ENCODE data around the gene COBL. TPM values are rescaled to one million over a fixed set of nuclear protein-coding genes. Genes with fewer than 3 reads are reported as not detected.

The COBL gene
- total RNA-seq, 1 experiment from 2014 or later: 0.39 TPM

- Histone ChIP-seq H3K9me3 (ENCODE audit: control insufficient read depth, insufficient read depth, low read depth, low read length) (no peaks in the 10 kb centered on the region), H3K27ac (ENCODE audit: low read length) (no peak overlapping the region), H3K36me3 (ENCODE audit: control insufficient read depth, insufficient read depth, low read length) (no peaks in the 10 kb centered on the region), H3K4me1 (ENCODE audit: control insufficient read depth, insufficient read depth, low read length) (no peaks in the 10 kb centered on the region), H3K27me3 (ENCODE audit: control insufficient read depth, insufficient read depth, low read length) (no peaks in the 10 kb centered on the region), H3K4me3 (ENCODE audit: low read depth in 2 of 2, low read length in 2 of 2) (no peak overlapping the region)
- in situ Hi-C loops (cut with HindIII; ENCODE audit: low pct_unique_long_range_greater_than_20kb, low sequenced_read_pairs) (no loop called here), intact Hi-C loops (cut with micrococcal nuclease; ENCODE audit: unreplicated experiment) (no loop called here)
- ATAC-seq: no peak
- ChIA-PET CTCF (no interaction called here), POLR2A (no interaction called here)
- BruUV-seq (replicated peaks): no TSS peak
- TF ChIP-seq TCF7L2 (IDR thresholded peaks at IDR 0.05; ENCODE audit: low read depth, low read length): no peak
- TF ChIP-seq SIN3A (IDR thresholded peaks at IDR 0.05; ENCODE audit: borderline replicate concordance, insufficient read depth, low read depth, low read length): no peak
- no peak for TF ChIP-seq REST (IDR thresholded peaks at IDR 0.05; ENCODE audit: insufficient read depth in 1 of 2, low read depth in 2 of 2, low read length in 1 of 2)
- TF ChIP-seq POLR2AphosphoS5 (IDR thresholded peaks at IDR 0.05; ENCODE audit: low read depth, low read length): no peak
- no peak for TF ChIP-seq CTCF (IDR thresholded peaks at IDR 0.05)
- DNase-seq (ENCODE audit: low read depth, low spot score): no peak
Measured at GRCh38 chr7:51019191-51019844, 297.3 kb downstream of the COBL start.

GRCh38 chr7:51017576-51018535, 298.8 kb downstream of the COBL start:
- Histone ChIP-seq H3K9me3 (ENCODE audit: control insufficient read depth, insufficient read depth, low read depth, low read length) (no peaks in the 10 kb centered on the region), H3K4me1 (ENCODE audit: control insufficient read depth, insufficient read depth, low read length) (no peaks in the 10 kb centered on the region), H3K27ac (ENCODE audit: low read length) (no peak overlapping the region), H3K27me3 (ENCODE audit: control insufficient read depth, insufficient read depth, low read length) (no peaks in the 10 kb centered on the region), H3K4me3 (ENCODE audit: low read depth in 2 of 2, low read length in 2 of 2) (no peak overlapping the region), H3K36me3 (ENCODE audit: control insufficient read depth, insufficient read depth, low read length) (no peaks in the 10 kb centered on the region)
- ATAC-seq: no peak
- DNase-seq (ENCODE audit: low read depth, low spot score): no peak
- BruUV-seq (replicated peaks): no TSS peak
- ChIA-PET CTCF (interaction anchor here (0.6 kb wide), 1 partner anchor 549 kb away, joined by 5 read pairs; no protein-coding TSS in a partner anchor), POLR2A (no interaction called here)
- intact Hi-C loops (cut with micrococcal nuclease; ENCODE audit: unreplicated experiment) (no loop called here), in situ Hi-C loops (cut with HindIII; ENCODE audit: low pct_unique_long_range_greater_than_20kb, low sequenced_read_pairs) (no loop called here)
- TF ChIP-seq REST (IDR thresholded peaks at IDR 0.05; ENCODE audit: insufficient read depth in 1 of 2, low read depth in 2 of 2, low read length in 1 of 2) (no peak), TCF7L2 (IDR thresholded peaks at IDR 0.05; ENCODE audit: low read depth, low read length) (no peak), POLR2AphosphoS5 (IDR thresholded peaks at IDR 0.05; ENCODE audit: low read depth, low read length) (no peak), CTCF (IDR thresholded peaks at IDR 0.05) (no peak), SIN3A (IDR thresholded peaks at IDR 0.05; ENCODE audit: borderline replicate concordance, insufficient read depth, low read depth, low read length) (no peak)
